ENCODE data around the gene DLGAP3. TPM values are rescaled to one million over a fixed set of nuclear protein-coding genes. Genes with fewer than 3 reads are reported as not detected.

Gene DLGAP3
- total and polyA plus RNA-seq, 2 of the 13 experiments (the other 11 are each of a cell fraction or from before 2014, with no cell fraction given) = 0.03 to 0.04 TPM

DNA sequence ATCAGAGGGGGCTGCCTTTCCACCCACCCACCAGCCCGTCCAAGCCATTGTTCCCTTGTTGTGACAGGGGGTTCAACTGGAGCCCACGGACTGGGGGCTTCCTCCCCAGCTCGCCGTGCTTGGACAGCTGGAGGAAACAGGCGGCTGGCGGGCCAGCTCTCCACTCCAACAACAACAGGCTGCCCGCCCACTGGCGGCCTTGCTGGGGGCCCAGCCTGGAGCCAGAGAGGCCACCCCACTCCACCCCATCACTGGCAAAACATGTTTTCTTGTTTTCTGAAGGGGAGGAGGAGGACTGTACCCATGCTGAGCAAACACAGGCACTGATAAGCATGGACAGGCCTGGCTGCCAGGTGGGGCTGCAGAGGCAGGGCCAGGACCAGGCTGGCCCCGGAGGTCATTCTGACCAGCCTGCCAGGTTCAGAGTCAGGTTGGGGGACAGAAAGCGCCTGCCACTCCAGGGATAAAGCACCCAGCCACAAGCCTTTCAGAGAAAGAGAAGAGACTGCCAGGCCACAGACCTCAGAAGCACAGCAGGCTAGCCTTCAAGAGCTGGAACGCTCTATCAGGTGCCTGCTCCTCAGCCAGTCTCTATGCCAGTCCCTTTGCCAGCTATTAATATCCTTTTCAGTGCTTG lies 103.9 kb downstream of the DLGAP3 start (continued):
- TF ChIP-seq, protein P1, sequence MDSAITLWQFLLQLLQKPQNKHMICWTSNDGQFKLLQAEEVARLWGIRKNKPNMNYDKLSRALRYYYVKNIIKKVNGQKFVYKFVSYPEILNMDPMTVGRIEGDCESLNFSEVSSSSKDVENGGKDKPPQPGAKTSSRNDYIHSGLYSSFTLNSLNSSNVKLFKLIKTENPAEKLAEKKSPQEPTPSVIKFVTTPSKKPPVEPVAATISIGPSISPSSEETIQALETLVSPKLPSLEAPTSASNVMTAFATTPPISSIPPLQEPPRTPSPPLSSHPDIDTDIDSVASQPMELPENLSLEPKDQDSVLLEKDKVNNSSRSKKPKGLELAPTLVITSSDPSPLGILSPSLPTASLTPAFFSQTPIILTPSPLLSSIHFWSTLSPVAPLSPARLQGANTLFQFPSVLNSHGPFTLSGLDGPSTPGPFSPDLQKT (CRISPR knock-in tag; IDR thresholded peaks at IDR 0.05; ENCODE audit: borderline replicate concordance) = no peak
- TF ChIP-seq, protein P2, sequence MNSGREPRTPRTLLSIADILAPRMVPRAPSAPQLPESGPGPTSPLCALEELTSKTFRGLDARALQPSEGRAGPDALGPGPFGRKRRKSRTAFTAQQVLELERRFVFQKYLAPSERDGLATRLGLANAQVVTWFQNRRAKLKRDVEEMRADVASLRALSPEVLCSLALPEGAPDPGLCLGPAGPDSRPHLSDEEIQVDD (CRISPR knock-in tag; IDR thresholded peaks at IDR 0.05; ENCODE audit: borderline replicate concordance) = no peak
- TF ChIP-seq ZC3H4 (CRISPR knock-in tag; IDR thresholded peaks at IDR 0.05; ENCODE audit: borderline replicate concordance) (no peak), ZNF891 (CRISPR knock-in tag; IDR thresholded peaks at IDR 0.05) (no peak), ZNF282 (IDR thresholded peaks at IDR 0.05; ENCODE audit: partially characterized antibody) (no peak), ISX (CRISPR knock-in tag; conservative IDR thresholded peaks at IDR 0.05) (no peak), PLRG1 (conservative IDR thresholded peaks at IDR 0.05) (no peak), HNRNPL (IDR thresholded peaks at IDR 0.05; ENCODE audit: low read depth, low read length) (peak; percentile 96), NFYB (CRISPR knock-in tag; IDR thresholded peaks at IDR 0.05) (no peak), SALL1 (CRISPR knock-in tag; IDR thresholded peaks at IDR 0.05) (peak; percentile 86), HHEX (CRISPR knock-in tag; IDR thresholded peaks at IDR 0.05) (no peak), RFXANK (CRISPR knock-in tag; IDR thresholded peaks at IDR 0.05) (no peak), ZNF260 (CRISPR knock-in tag; IDR thresholded peaks at IDR 0.05; ENCODE audit: borderline replicate concordance, low read depth) (no peak), CCDC6 (CRISPR knock-in tag; IDR thresholded peaks at IDR 0.05) (no peak), HCFC1 (IDR thresholded peaks at IDR 0.05; ENCODE audit: low read depth, low read length) (no peak), ZNF605 (CRISPR knock-in tag; IDR thresholded peaks at IDR 0.05) (no peak), FOXJ3 (CRISPR knock-in tag; IDR thresholded peaks at IDR 0.05; ENCODE audit: borderline replicate concordance) (no peak), ZNF772 (CRISPR knock-in tag; IDR thresholded peaks at IDR 0.05) (peak; percentile 71; the same call in 1 of the 2 replicates), ZNF510 (CRISPR knock-in tag; IDR thresholded peaks at IDR 0.05; ENCODE audit: low read depth) (no peak), POLR2G (IDR thresholded peaks at IDR 0.05; ENCODE audit: low read depth, low read length) (no peak)
- TF ChIP-seq, protein P3, sequence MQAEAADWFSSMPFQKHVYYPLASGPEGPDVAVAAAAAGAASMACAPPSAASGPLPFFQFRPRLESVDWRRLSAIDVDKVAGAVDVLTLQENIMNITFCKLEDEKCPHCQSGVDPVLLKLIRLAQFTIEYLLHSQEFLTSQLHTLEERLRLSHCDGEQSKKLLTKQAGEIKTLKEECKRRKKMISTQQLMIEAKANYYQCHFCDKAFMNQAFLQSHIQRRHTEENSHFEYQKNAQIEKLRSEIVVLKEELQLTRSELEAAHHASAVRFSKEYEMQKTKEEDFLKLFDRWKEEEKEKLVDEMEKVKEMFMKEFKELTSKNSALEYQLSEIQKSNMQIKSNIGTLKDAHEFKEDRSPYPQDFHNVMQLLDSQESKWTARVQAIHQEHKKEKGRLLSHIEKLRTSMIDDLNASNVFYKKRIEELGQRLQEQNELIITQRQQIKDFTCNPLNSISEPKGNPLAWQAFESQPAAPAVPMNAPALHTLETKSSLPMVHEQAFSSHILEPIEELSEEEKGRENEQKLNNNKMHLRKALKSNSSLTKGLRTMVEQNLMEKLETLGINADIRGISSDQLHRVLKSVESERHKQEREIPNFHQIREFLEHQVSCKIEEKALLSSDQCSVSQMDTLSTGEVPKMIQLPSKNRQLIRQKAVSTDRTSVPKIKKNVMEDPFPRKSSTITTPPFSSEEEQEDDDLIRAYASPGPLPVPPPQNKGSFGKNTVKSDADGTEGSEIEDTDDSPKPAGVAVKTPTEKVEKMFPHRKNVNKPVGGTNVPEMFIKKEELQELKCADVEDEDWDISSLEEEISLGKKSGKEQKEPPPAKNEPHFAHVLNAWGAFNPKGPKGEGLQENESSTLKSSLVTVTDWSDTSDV (CRISPR knock-in tag; IDR thresholded peaks at IDR 0.05) = no peak
- TF ChIP-seq, protein P4, sequence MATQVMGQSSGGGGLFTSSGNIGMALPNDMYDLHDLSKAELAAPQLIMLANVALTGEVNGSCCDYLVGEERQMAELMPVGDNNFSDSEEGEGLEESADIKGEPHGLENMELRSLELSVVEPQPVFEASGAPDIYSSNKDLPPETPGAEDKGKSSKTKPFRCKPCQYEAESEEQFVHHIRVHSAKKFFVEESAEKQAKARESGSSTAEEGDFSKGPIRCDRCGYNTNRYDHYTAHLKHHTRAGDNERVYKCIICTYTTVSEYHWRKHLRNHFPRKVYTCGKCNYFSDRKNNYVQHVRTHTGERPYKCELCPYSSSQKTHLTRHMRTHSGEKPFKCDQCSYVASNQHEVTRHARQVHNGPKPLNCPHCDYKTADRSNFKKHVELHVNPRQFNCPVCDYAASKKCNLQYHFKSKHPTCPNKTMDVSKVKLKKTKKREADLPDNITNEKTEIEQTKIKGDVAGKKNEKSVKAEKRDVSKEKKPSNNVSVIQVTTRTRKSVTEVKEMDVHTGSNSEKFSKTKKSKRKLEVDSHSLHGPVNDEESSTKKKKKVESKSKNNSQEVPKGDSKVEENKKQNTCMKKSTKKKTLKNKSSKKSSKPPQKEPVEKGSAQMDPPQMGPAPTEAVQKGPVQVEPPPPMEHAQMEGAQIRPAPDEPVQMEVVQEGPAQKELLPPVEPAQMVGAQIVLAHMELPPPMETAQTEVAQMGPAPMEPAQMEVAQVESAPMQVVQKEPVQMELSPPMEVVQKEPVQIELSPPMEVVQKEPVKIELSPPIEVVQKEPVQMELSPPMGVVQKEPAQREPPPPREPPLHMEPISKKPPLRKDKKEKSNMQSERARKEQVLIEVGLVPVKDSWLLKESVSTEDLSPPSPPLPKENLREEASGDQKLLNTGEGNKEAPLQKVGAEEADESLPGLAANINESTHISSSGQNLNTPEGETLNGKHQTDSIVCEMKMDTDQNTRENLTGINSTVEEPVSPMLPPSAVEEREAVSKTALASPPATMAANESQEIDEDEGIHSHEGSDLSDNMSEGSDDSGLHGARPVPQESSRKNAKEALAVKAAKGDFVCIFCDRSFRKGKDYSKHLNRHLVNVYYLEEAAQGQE (IDR thresholded peaks at IDR 0.05; ENCODE audit: borderline replicate concordance in 1 of 2, low read depth in 1 of 2, low read length in 2 of 2) = no peak
- TF ChIP-seq, protein P5, sequence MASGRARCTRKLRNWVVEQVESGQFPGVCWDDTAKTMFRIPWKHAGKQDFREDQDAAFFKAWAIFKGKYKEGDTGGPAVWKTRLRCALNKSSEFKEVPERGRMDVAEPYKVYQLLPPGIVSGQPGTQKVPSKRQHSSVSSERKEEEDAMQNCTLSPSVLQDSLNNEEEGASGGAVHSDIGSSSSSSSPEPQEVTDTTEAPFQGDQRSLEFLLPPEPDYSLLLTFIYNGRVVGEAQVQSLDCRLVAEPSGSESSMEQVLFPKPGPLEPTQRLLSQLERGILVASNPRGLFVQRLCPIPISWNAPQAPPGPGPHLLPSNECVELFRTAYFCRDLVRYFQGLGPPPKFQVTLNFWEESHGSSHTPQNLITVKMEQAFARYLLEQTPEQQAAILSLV (CRISPR knock-in tag; IDR thresholded peaks at IDR 0.05; ENCODE audit: borderline replicate concordance) = no peak; the same call in 1 of the 2 replicates

Data from HepG2 (cell line).